Islet of Langerhans (tissue), 1 donor: Measurements from ENCODE around the gene SEMA4C.
"Not testable (repeated sequence)": the region's sequence is repeated elsewhere in the genome, so short reads cannot be mapped to it uniquely, and the experiment has no call there.

Experiments used
- FAIRE-seq: peaks from one replicate; lab custom pipeline; 2011; peaks lifted over from hg19 to GRCh38; lab: Jason Lieb, UNC

The SEMA4C gene

DNA sequence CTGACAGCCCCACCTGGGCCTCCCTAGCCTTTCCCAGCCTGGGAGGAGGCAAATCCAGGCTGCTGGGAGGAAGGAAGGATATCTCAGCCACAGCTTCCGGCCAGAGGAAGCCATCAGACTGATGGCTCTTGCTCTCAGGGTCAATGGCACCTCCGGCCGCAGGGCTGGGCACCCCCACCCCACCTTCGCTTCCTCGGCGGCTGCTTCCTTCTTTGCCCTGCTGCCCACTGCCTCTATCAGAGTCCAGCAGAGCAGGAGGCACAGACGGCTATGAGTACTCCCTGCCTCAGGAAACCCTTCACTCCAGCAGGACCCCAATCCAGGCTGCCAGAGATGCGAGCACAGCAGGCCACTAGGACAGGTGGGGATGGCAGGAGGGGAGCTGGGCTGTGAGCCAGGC is 3.3 kb downstream of the SEMA4C start:
- no peak for FAIRE-seq

DNA sequence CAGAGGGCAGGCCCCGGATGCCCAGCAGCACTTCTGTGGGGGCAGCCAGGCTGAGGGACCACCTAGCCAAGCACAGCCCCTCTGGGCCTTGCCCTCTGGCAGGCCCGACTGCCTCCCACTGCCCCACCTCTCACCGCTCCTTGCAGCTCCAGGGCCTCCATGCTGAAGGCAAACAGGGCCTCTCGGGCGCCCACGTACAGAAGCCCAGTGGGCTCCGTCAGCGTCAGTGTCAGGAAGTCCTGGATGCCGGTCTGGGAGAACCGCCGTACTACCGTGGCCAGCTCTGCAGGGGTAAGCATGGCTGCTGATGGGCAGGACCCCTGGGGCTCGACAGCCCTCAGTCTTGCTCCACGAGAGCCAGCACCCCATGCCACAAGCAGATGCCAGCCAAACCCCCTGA is 3.7 kb downstream of the SEMA4C start:
- no peak for FAIRE-seq

DNA sequence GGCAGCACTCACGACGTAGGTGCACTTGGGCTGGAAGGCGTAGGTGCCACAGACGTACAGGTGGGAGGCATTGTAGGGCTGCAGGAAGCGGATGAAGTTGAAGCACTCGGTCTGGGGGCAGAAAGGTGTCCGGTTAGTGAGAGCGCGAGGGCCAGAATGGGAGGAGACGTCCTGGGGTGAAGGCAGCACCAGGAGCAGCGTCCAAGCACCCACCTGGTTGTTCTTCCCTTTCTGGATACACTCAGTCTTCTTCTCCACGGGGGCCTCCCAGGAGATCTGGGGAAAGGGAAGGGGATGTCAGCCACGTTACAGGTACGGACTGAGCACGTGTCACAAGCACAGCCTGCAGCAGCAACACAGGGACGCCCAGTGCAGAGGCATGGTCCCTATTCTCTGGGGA is 4.2 kb downstream of the SEMA4C start:
- FAIRE-seq, result no peak

DNA sequence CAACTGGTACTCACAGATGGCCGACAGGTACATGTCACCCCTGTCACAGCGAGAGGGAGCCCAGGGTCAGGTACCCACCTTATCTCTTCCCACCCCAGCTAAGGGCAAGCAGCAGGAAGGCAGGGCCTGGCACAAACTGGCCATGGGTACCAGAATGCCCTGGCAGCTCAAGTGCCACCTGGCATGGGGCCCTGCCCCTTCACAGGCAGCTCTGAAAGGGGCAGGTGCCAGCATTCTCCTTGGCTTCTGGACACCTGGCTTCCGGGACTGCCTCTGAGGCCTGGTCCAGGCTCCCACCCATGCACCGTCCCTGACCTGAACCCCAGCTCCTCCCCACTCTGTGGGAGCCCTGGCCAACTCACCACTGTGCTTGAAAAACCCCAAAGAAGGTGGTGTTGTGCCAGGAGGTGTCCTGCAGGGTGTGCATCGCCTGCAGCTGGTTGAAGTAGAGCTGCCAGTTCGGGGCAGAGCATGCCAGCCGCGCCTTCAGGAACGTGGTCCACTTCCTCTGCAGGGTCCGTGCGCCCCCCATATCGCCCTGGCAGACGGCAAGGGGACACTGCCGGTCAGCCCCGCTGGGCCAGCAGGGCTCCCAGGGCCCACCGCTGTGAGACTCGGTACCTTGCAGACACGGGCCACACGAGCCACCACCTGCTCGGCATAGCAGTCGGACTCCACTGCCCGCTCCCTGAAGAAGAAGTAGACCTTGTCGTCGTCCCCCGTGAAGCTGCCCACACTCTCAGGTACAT is 5.4 kb downstream of the SEMA4C start:
- no peak for FAIRE-seq

DNA sequence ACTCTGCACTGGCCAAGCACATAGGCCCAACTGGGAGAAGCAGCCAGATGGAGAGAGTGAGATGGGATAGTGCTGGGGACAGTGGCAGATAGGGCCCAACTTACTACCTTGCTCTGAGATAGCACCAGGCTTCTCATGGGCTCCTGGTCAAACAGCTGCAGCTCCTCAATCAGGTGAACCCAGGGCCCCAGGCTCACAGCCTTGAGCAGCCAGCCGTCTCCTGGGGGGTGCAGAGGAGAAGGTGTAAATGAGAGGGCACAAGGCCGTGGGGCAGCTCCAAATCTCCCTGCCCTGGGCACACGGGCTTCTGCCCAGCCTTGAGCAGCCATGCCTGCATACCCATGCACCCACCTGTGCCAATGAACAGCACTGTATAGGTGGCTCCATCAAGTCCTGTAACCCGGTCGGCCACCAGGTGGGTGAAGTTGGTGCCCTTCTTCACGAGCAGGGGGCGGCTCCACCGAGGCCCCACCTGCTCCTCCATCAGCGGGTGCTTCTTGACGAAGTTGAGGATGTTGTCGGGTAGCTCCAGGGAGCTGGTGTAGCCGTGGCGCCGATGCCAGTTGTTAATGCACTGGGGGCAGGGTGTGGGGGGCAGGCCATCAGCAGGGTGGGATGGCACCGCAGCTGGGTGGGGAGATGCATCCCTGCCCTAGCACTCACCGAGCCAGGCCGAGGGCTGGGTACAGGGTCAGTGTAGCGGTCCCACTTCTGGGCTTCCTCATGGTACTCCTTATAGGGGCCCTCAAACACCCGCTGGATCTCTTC is 6.1 kb downstream of the SEMA4C start:
- no peak for FAIRE-seq

DNA sequence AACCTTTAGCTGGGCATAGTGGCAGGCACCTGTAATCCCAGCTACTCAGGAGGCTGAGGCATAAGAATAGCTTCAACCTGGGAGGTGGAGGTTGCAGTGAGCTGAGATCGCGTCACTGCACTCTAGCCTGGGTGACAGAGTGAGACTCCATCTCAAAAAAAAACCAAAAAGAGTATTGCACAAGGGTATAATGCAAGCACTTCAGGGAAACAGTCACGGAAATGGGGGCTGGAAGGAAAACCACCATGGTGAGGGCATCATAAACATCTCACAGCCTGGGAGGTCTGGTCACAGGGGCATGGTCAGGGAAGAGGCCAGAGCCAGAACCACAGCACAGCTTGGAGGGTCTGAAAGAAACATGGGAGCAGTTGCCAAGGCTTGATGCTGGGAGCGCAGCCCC is 6.8 kb downstream of the SEMA4C start:
- not testable (repeated sequence) for FAIRE-seq

DNA sequence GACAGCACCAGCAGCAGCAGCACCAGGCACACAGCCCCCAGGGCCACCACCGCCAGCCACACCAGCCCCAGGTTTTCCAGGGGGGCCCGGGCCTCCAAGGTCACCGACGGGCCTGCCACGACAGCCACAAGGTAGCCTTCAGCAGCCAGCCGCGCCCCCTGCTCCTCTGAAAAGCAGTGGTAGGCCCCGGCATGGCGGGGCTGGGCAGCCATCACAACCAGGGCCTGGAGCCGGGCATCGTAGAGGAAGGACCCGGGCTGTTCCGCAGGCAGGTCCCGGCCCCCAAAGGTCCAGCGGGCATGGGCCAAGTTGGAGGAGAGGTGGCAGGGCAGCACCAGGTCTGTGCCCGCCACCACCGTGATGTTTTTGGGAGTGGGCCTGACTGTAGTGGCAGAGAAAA is 8.8 kb downstream of the SEMA4C start:
- FAIRE-seq, result no peak

DNA sequence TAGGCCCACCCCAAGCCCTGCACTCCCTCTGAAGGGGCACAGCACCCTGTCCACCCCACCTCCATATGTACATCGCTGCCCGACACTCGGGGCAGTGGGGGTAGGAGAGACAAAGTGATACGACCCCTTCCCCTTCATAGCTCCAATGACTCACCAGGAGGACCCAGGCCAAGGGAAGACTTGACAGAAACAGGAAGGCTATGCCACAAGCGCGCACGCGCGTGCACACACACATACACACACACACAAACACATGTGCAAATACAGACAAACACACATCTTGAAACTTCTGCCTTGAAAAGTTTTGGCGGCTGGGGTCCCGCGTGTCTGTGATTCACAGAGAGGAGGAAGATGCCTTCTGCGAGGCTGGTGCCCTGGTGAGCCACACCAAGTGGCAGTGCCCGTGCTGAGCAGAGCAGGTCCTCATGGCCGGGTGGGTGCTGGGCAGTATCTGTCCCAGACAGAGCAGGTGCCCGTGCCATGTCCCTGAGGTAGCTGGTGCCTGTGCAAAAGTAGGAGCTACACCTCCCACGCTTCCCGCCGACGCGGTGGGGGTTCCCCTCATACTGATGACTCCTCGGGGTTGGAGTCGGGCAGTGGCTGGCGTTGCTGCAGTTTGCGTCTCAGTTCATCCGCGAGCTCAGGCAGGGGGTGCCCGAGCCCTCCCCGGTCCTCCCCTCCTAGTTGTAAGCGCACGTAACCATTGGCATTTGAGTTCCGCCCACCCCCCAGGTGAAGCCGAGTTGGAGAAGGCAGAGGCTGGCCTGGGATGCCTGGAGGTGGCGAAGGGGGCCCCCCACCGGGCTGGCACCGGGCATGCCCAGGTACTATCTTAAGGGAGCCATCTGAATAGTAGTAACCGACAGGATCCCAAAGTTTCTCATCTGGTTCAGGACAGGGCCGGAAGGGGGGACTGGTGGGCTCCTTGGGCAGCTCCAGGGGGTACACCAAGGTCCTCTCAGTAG is 9.5 kb downstream of the SEMA4C start:
- no peak for FAIRE-seq

DNA sequence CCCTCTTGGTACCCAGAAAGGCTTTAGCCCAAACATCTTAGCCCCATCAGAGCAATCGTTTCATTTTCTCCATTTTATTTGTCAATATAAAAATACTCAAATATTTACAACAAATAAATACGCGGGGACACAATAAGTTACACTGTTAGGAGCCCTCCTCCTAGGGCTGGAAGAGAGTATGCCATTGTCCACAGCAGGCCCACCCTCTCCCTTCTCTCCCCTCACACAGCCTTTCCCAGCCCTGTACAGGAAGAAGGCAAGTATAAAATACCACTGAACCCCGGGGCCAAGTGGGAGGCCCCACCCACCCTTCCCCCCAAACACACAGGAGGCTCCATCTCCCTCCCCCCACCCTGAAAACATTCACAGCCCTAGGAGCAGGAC is 10.2 kb downstream of the SEMA4C start:
- FAIRE-seq, result no peak

DNA sequence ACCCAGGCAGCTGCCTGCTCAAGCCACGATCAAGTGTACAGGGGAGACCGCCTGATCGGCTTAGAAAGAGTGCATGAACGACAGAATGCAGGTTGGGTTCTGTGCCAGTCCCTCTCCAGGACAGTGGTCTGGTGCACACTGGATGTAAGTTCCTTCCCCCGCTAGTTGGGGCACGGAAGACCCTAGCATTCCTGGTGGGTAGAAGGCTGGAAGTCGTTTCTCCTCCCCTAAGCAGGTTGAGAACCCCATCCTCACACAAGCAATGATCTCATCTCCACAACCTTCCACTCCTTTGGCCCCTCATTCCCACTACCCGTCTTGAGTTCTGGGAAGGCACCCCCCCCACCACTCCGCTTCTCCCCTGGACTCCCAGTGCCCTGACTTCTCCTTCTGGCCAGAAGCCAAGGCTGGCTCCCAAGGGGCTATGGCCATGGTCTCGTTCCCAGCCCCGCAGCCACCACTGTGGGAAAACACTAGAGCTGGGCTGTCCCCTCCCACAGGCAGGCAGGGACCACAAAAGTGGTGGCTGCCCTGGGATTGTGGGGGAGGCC is 10.7 kb downstream of the SEMA4C start:
- FAIRE-seq, result no peak

DNA sequence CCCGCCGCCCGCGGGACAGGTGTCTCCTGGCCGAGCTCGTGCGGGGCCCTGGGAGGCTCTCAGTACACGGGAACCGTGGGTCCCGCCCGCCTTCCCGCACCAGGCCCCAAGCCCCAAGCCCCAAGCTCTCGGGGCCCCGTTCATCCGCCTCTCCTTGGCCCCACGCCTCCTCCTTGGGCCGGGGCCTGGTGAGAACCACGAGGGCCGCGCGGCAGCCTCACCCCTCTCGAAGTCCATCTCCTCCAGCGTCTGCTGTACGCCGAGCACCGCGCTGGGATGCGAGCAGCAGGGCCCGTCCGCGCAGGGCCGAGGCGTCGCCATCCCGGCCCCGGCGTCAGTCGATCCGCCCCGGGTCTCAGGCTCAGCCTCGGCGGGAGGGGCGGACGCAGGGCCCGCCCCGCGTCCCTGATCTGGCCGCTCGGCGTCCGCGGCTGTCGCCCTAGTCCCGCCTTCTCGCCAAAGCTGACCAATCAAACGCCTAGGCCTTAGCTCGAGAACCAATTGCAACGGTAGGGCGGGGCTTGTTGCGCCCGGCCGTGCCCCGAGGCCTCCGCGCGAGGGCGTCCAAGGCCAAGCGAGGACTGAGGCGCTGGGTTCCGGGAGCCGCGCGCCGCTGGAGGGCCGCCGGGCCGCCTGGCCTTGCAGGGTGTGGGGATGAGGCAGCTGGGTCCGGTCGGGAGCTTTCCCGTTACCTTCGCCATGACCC is 12.1 kb downstream of the SEMA4C start, which contains the start of gene ANKRD39:
Gene ANKRD39, minus strand, starts transcription at position 350 of the 706 bp plus-strand sequence. Its CDS starts 29 bp downstream, at position 321.
- FAIRE-seq, result no peak

DNA sequence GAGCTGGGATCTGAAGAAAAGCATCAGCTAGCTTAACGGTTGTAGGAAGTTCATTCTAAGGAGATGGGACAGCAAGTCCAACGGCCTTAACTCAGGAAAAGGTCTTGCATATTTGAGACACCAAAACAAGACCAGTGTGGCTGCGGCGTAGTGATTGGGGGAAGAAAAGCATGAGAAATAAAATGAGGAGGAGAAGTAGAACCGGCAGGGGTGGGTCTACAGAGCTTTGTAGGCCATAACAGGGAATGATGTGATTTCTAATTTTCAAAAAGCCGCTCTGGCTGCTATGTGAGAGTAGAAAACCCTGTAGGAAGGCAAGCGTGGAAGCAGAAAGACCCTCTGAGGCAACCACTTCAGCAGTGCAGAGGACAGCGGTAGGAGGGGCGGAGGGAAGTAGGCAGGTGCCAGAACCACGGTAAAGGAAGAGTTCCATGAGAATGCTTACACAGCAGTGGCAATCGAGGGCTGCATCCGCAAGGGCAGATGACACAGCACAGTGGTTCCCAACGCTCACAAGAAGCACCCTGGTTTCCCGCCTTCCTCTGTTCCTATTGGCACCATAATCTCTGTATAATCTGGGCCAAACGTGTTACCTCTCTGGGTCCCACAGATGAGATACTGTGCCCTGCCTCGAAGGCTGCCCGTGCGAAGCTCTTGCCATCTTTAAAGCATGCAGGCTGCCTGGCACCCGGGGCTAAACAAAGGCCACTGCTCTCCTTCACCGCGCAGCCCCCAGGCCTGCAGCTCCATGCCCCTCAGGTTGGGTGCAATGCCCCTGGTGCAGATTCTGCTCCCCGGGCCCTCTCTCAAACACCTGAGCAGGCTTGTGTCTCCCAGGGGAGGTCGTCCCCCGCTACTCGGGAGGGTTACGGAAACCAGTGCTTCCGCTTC is 12.9 kb downstream of the SEMA4C start:
- no peak for FAIRE-seq

DNA sequence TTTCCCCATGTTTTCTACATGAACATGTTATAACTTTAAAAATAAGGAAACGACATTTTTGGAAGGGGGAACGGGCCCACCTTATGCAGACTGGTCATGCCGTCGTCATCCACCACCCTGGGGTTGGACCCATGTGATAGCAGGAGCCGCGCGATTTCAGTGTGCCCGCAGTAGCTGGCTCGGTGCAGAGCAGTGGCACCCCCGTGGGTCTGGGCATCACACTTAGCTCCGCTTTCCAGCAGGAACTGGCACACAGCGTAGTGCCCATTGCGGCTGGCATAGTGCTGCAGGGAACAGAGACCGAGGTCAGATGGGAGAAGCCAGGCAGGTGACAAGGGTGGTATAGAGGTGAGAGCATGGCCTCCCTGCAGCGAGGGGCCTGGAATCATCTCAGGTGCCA is 16.6 kb downstream of the SEMA4C start:
- no peak for FAIRE-seq

DNA sequence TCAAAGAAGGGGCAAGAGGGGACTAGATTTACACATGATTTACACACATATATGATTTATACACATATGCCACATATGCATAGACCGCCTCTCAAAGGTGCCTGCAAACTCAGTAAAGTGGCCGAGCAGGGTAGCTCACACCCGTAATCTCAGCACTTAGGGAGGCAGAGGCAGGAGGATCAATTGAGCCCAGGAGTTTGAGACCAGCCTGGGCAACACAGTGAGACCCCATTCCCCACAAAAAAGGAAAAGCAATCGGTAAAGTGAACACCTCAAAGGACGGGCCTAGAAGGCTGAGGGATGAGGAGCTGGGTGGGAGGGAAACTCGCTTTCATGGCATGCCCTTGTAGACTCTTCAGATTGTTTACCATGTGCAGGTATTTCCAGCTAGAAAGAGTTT is 17.2 kb downstream of the SEMA4C start:
- FAIRE-seq, result no peak

DNA sequence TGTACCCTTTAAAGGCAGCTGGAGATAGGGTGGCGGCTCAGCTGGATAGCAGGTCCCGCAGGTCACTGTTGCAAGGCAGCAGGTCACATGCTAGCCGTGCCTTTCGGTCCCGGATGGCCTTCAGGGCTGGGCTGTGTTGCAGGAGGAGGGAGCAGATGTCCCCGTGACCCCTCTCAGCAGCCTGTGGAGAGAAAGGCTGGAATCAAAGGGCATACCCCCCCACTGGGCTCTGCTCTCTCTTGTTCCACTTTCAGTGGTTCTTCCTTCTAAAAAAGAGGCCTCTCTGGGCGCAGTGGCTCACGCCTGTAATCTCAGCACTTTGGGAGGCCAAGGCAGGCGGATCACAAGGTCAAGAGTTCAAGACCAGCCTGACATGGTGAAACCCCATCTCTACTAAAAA is 21.6 kb downstream of the SEMA4C start:
- FAIRE-seq, result no peak

DNA sequence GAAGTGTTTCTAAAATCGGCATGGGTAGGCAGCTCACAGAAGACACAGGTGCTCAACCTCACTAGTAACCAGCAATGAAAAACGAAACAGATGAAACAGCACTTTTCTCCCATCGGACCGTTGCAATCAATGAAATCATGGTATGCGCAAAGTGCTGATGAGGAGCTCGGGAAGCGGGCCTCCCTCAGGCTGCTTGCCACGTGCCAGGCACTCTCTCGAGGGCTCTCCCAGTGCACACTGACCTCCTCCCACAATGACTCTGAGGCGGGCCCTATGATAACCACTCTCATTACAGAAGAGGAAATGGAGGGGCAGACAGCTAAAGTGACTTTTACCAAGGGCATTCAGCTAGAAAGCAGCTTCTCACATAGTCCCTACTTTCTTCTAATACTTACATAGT is 22.3 kb downstream of the SEMA4C start:
- no peak for FAIRE-seq

DNA sequence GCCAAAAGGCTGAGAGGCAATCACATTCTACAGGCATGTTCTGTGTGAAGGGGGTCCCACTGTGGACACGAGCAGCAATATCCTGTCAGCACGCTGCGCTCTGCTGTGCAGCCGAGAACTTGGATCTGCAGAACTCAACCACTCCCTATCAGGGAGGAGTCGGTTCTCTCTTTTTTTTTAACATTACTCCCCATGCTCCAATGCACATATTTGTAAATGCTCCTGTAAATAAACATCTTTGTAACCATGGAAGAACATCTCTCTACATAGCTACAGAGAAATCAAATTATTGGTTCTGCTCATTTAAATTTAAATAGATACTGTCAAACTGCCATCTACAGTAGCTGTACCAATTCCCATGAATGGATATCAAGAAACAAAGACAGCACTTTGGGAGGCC is 23.1 kb downstream of the SEMA4C start:
- FAIRE-seq, result no peak

DNA sequence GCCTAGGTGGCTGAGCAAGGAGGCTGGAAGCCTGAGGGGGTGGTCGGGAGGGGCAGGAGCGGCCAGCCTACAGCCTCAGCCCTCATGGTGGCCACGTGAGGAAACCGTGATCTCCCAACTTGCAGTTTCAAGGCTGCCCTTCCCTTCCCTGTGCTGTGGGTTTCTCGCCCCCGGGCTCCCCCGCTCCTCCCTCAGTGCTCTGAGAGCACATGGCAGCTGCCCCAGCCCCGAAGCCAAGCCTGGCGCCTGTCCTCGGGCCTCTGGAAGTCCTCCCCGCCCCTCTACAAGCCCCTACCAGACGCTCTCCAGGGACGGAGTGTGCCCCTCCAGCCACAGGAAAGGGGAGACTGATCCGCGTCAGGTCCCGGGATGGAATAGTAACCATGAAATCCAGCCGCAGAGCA is 25.5 kb downstream of the SEMA4C start:
- FAIRE-seq, result no peak

DNA sequence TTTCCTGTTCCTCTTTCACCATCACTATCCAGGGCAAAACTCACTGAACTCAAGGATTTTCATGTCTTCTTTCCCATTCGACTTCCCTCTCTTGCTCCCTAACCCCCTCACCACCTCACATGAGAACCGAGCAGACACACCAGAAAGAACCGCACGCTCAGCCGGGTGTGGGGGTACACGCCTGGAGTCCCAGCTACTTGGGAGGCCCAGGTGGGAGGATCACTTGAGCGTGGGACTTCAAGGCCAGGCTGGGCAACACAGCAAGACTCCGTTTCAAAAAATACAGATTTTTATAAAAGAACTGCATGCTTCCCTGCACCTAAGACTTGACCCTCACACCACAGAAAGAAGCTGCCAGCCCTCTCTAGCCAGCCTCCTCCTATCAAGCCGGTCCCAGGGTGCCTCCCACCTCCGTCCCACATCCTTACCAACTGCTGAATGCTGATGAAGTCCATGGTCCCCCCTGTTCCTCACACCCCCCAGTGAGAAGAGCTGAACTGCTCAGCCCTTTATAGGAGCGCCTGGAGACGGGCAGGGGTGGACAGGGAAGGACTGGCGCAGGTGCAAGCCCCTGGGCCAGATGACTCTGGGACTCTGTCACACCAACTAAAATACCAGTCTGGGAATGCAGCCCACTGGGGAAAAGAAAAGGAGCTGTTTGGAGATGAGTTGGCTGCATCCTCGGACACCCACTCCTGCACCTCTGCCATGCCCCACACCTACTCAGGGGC is 26.2 kb downstream of the SEMA4C start, which contains the start of gene ANKRD23:
Gene ANKRD23, minus strand, starts transcription at position 484 of the 731 bp plus-strand sequence. Its CDS starts 29 bp downstream, at position 455.
- FAIRE-seq, result no peak

DNA sequence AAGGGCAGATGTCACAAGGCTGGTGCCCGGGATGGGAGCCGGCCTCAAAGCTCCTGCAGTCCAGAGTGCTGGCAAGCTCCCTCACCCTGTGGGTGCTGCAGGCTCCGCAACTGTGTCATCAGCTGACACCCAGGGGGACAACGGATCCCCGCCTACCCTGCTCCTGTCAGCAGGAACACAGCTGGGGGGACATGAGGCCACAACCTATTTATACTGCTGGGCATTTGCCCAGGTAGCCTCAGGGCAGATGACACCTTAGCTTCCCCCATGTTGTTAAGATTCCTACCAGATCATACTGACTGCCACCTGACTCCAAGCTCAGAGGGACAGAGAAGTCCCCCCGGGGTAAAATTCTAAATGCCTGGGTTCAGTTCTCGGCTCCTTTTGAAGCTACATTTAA is 27.3 kb downstream of the SEMA4C start:
- peak; percentile 89 for FAIRE-seq
